ENCODE data around the gene SLC4A2.

Gene SLC4A2

GRCh38 chr7:151017370-151017952 is 41.9 kb upstream of the SLC4A2 start:
- no peak for DNase-seq (ENCODE audit: low read depth in 2 of 2)
- peak overlapping the region in 1 of 2 donors; percentile 41 for H3K4me3 ChIP-seq (replicated peaks in 1 of 2; ENCODE audit: low read depth in 2 of 2, low read length in 2 of 2)
- TF ChIP-seq CTCF (IDR thresholded peaks at IDR 0.05; ENCODE audit: low read depth, low read length), result no peak

- H3K4me3 ChIP-seq (replicated peaks in 1 of 2; ENCODE audit: low read depth in 2 of 2, low read length in 2 of 2), result peak overlapping the region; percentile 28 to 41
- peak; percentile 43 to 54 for DNase-seq (ENCODE audit: low read depth in 2 of 2)
- TF ChIP-seq CTCF (IDR thresholded peaks at IDR 0.05; ENCODE audit: low read depth, low read length), result peak; percentile 95
Observed at GRCh38 chr7:151017953-151018420, 41.4 kb upstream of the SLC4A2 start.

GRCh38 chr7:151018421-151019129 is 40.8 kb upstream of the SLC4A2 start:
- no peak for TF ChIP-seq CTCF (IDR thresholded peaks at IDR 0.05; ENCODE audit: low read depth, low read length)
- DNase-seq (ENCODE audit: low read depth in 2 of 2), result peak in 1 of 2 donors; percentile 27
- H3K4me3 ChIP-seq (replicated peaks in 1 of 2; ENCODE audit: low read depth in 2 of 2, low read length in 2 of 2), result peak overlapping the region; percentile 28 to 41

GRCh38 chr7:151019130-151019447 is 40.3 kb upstream of the SLC4A2 start:
- DNase-seq (ENCODE audit: low read depth in 2 of 2), result no peak
- peak overlapping the region in 1 of 2 donors; percentile 18 for H3K4me3 ChIP-seq (replicated peaks in 1 of 2; ENCODE audit: low read depth in 2 of 2, low read length in 2 of 2)
- TF ChIP-seq CTCF (IDR thresholded peaks at IDR 0.05; ENCODE audit: low read depth, low read length), result no peak

- no peak for TF ChIP-seq CTCF (IDR thresholded peaks at IDR 0.05; ENCODE audit: low read depth, low read length)
- no peak for DNase-seq (ENCODE audit: low read depth in 2 of 2)
- no peak overlapping the region for H3K4me3 ChIP-seq (replicated peaks in 1 of 2; ENCODE audit: low read depth in 2 of 2, low read length in 2 of 2)
Observed at GRCh38 chr7:151020231-151020630, 39.2 kb upstream of the SLC4A2 start.

GRCh38 chr7:151023232-151023631 is 36.2 kb upstream of the SLC4A2 start:
- TF ChIP-seq CTCF (IDR thresholded peaks at IDR 0.05; ENCODE audit: low read depth, low read length), result no peak
- H3K4me3 ChIP-seq (replicated peaks in 1 of 2; ENCODE audit: low read depth in 2 of 2, low read length in 2 of 2), result no peak overlapping the region
- no peak for DNase-seq (ENCODE audit: low read depth in 2 of 2)
